ENCODE measurements around the gene C11orf54.

DNA sequence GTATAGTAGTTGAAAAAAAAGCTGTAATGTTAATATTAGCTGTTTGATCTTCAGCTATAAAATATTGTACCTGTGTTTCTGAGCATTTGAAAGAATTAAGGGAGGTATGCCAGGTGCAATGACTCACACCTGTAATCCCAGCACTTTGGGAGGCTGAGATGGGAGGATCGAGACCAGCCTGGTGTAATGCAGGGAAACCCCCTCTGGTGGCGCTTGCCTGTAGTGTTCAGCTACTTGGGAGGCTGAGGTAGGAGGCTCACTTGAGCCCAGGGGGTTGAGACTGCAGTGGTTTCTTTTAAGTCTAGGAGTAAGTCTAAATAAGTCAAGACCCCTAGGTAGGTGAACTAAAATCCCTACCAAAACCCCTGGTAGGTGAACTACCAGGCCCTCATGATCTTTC lies 37.2 kb upstream of the C11orf54 start:
- TF ChIP-seq GATA2 (IDR thresholded peaks at IDR 0.05; ENCODE audit: low read depth, low read length): no peak
- TF ChIP-seq GATA3 (IDR thresholded peaks at IDR 0.05; ENCODE audit: low read depth, low read length): no peak

Data from SH-SY5Y (cell line).